ENCODE measurements around the gene C11orf91.

- TF ChIP-seq CTCF (IDR thresholded peaks at IDR 0.05) (no peak), POLR2A (IDR thresholded peaks at IDR 0.05) (no peak), EP300 (IDR thresholded peaks at IDR 0.05) (peak in 1 of 2 donors; percentile 14)
Measured at GRCh38 chr11:33691066-33691864, 9.4 kb downstream of the C11orf91 start.
